IMR-90 (cell line): ENCODE results near the gene HSPA12A. TPM values are rescaled to one million over a fixed set of nuclear protein-coding genes. Genes with fewer than 3 reads are reported as not detected.

ENCODE experiments used
- ATAC-seq: fragments of 200-7000 bp; cut with Tn5 transposase; 2 replicates; pipeline ENCODE4 v1.9.1; 2020; ENCODE audit warnings: low read depth, mild to moderate bottlenecking, moderate library complexity
- BruUV-seq: library from RNA; stranded (reverse); fragments of 400-500 nt; replicated peaks from 2 replicates; lab custom pipeline; 2021; lab: Mats Ljungman, UMichigan
- CTCF ChIA-PET: fragments of 300-600 bp; formaldehyde crosslinking; extraction: SDS; loops from one replicate; lab custom pipeline; 2021; ENCODE audit warnings: antibody characterized with exemption; lab: Yijun Ruan, JAX
- POLR2A ChIA-PET: fragments of 300-600 bp; sonication (Branson Sonifier 250); formaldehyde crosslinking; loops from one replicate; lab custom pipeline; 2022; ENCODE audit warnings: antibody characterized with exemption; ENCODE audit not compliant: unreplicated experiment; lab: Charles Lee
- DNase-seq: peaks from one replicate; pipeline ENCODE4 v3.0.0; 2013
- H2AFZ ChIP-seq: replicated peaks from 2 replicates; pipeline ENCODE3; 2013; ENCODE audit warnings: low read length, mild to moderate bottlenecking; ENCODE audit not compliant: poor library complexity
- H2AK5ac ChIP-seq: 2 replicates; pipeline ENCODE4 v1.6.1; 2013; ENCODE audit warnings: low read depth, low read length, inconsistent platforms
- H2AK9ac ChIP-seq: replicated peaks from 2 replicates; pipeline ENCODE3; 2013; ENCODE audit warnings: mild to moderate bottlenecking, low read depth, low read length, moderate library complexity; ENCODE audit not compliant: poor library complexity
- H2BK120ac ChIP-seq: 2 replicates; pipeline ENCODE4 v1.6.1; 2013; ENCODE audit warnings: low read depth, low read length, inconsistent platforms
- H2BK15ac ChIP-seq: 3 replicates; pipeline ENCODE4 v1.6.1; 2013; ENCODE audit warnings: low read depth, low read length, inconsistent platforms
- H2BK20ac ChIP-seq: 2 replicates; pipeline ENCODE4 v1.6.1; 2013; ENCODE audit warnings: low read depth, mild to moderate bottlenecking, inconsistent platforms, low read length, moderate library complexity
- H2BK5ac ChIP-seq: 2 replicates; pipeline ENCODE4 v1.6.1; 2013; ENCODE audit warnings: mild to moderate bottlenecking, low read depth, low read length, inconsistent platforms; ENCODE audit not compliant: poor library complexity, severe bottlenecking
- H3K14ac ChIP-seq: replicated peaks from 2 replicates; pipeline ENCODE4 v1.6.1; 2013; ENCODE audit warnings: low read depth, low read length, inconsistent platforms
- H3K18ac ChIP-seq: 2 replicates; pipeline ENCODE4 v1.6.1; 2013; ENCODE audit warnings: low read depth, low read length, control low read depth
- H3K23ac ChIP-seq: 2 replicates; pipeline ENCODE4 v1.6.1; 2013; ENCODE audit warnings: low read depth, low read length, inconsistent platforms
- H3K27ac ChIP-seq: 2 replicates; pipeline ENCODE4 v1.5.1; 2013; ENCODE audit warnings: mild to moderate bottlenecking, control low read depth, low read length; ENCODE audit not compliant: insufficient read depth
- H3K27me3 ChIP-seq: 2 replicates; pipeline ENCODE4 v1.6.1; 2013; ENCODE audit warnings: low read length; ENCODE audit not compliant: control insufficient read depth, insufficient read depth
- H3K36me3 ChIP-seq: 2 replicates; pipeline ENCODE4 v1.6.1; 2013; ENCODE audit warnings: low read length, mixed read lengths; ENCODE audit not compliant: control insufficient read depth, insufficient read depth
- H3K4ac ChIP-seq: 2 replicates; pipeline ENCODE4 v1.6.1; 2013; ENCODE audit warnings: low read depth, low read length, inconsistent platforms
- H3K4me1 ChIP-seq: 2 replicates; pipeline ENCODE4 v1.6.1; 2013; ENCODE audit warnings: low read length, mixed read lengths; ENCODE audit not compliant: control insufficient read depth, insufficient read depth
- H3K4me2 ChIP-seq: 2 replicates; pipeline ENCODE4 v1.6.1; 2013; ENCODE audit warnings: low read depth, mild to moderate bottlenecking, control low read depth, low read length, moderate library complexity
- H3K4me3 ChIP-seq: 2 replicates; pipeline ENCODE4 v1.5.1; 2013; ENCODE audit warnings: low read depth, mild to moderate bottlenecking, control low read depth, low read length, moderate library complexity; ENCODE audit not compliant: insufficient read depth
- H3K56ac ChIP-seq: 2 replicates; pipeline ENCODE4 v1.6.1; 2013; ENCODE audit warnings: low read length, inconsistent platforms; ENCODE audit not compliant: insufficient read depth; ENCODE audit errors: extremely low read depth
- H3K79me1 ChIP-seq, 2 experiments: 2 replicates each; pipeline ENCODE4 v1.6.1; 2013; ENCODE audit warnings: low read length in 2 of 2, inconsistent platforms in 1 of 2, low read depth in 1 of 2
- H3K9ac ChIP-seq: 2 replicates; pipeline ENCODE4 v1.6.1; 2013; ENCODE audit warnings: low read depth, low read length, control low read depth
- H3K9me1 ChIP-seq: 2 replicates; pipeline ENCODE4 v1.6.1; 2013; ENCODE audit warnings: low read length, inconsistent platforms; ENCODE audit not compliant: insufficient read depth
- H3K9me3 ChIP-seq: 2 replicates; pipeline ENCODE4 v1.6.1; 2013; ENCODE audit warnings: low read length; ENCODE audit not compliant: control insufficient read depth, insufficient read depth
- H4K20me1 ChIP-seq: 2 replicates; pipeline ENCODE4 v1.6.1; 2013; ENCODE audit warnings: low read length, inconsistent platforms; ENCODE audit not compliant: insufficient read depth
- H4K5ac ChIP-seq: 2 replicates; pipeline ENCODE4 v1.6.1; 2013; ENCODE audit warnings: mild to moderate bottlenecking, low read depth, low read length, control low read depth
- H4K8ac ChIP-seq, 2 experiments: 2 replicates each; pipeline ENCODE4 v1.6.1; 2013; ENCODE audit warnings: low read depth in 2 of 2, low read length in 2 of 2, control low read depth in 1 of 2, inconsistent platforms in 1 of 2
- H4K91ac ChIP-seq: 2 replicates; pipeline ENCODE4 v1.6.1; 2013; ENCODE audit warnings: low read depth, low read length, inconsistent platforms; ENCODE audit not compliant: insufficient read depth
- BHLHE40 ChIP-seq: fragments of 150-350 bp; IDR thresholded peaks from 2 replicates; pipeline ENCODE4 v1.6.1; 2016; ENCODE audit warnings: mild to moderate bottlenecking, low read depth, low read length
- CEBPB ChIP-seq: IDR thresholded peaks from 2 replicates; pipeline ENCODE4 v1.6.1; 2012; ENCODE audit warnings: low read depth, low read length, improper control_type of control experiment
- CHD1 ChIP-seq: IDR thresholded peaks from 2 replicates; pipeline ENCODE4 v1.6.1; 2012; ENCODE audit warnings: low read depth, low read length, improper control_type of control experiment
- ELK1 ChIP-seq: fragments of 150-350 bp; IDR thresholded peaks from 2 replicates; pipeline ENCODE4 v1.6.1; 2016; ENCODE audit warnings: low read depth, mild to moderate bottlenecking, low read length, moderate library complexity, borderline replicate concordance
- FOS ChIP-seq: fragments of 150-350 bp; IDR thresholded peaks from 2 replicates; pipeline ENCODE4 v1.6.1; 2016; ENCODE audit warnings: low read depth, low read length
- MXI1 ChIP-seq: IDR thresholded peaks from 2 replicates; pipeline ENCODE4 v1.6.1; 2012; ENCODE audit warnings: low read depth, mild to moderate bottlenecking, low read length, moderate library complexity, borderline replicate concordance
- WGBS, 2 experiments: methylation state at CpG; one replicate each; pipeline versions ENCODE4 v1.1.5 to v1.1.7; 2013; ENCODE audit warnings: missing lambda C conversion rate in 2 of 2; ENCODE audit not compliant: insufficient read length in 1 of 2; ENCODE audit errors: extremely low coverage in 2 of 2; 5-methylcytosine and 5-hydroxymethylcytosine counted together
- dilution Hi-C: fragments of 300-500 bp; cut with HindIII; formaldehyde crosslinking; loops from one replicate; pipeline ENCODE4 v1.14.3; 2018; ENCODE audit warnings: low sequenced_read_pairs; ENCODE audit not compliant: unreplicated experiment
- in situ Hi-C: fragments of 300-500 bp; cut with MboI; formaldehyde crosslinking; loops from 3 replicates; pipeline ENCODE4 v1.14.3; 2019; ENCODE audit warnings: low sequenced_read_pairs, inconsistent platforms, mixed read lengths
- intact Hi-C: fragments of 100-400 bp; cut with micrococcal nuclease; formaldehyde crosslinking; loops from 2 replicates; pipeline ENCODE4 v1.10.0; 2022
- polyA plus RNA-seq, 3 experiments: library from polyadenylated mRNA; depleted of rRNA; stranded (reverse); fragments of >200 nt; gene quantifications; 2 replicates each; pipeline ENCODE4 v1.2.3, GENCODE V29; 2012; ENCODE audit warnings: low replicate concordance in 1 of 3
- total RNA-seq: library from RNA; depleted of rRNA; stranded (reverse); fragments of >200 nt; gene quantifications from 2 replicates; pipeline ENCODE4 v1.2.3, GENCODE V29; 2012
- TF ChIP-seq, protein P1 (sequence below): conservative IDR thresholded peaks from 2 replicates; pipeline ENCODE4 v1.5.1; 2012; ENCODE audit warnings: mild to moderate bottlenecking, low read depth, low read length, improper control_type of control experiment

Gene HSPA12A
- total and polyA plus RNA-seq, 2 of the 4 experiments (the other 2 are of a cell fraction) = 16.1 to 16.7 TPM

DNA sequence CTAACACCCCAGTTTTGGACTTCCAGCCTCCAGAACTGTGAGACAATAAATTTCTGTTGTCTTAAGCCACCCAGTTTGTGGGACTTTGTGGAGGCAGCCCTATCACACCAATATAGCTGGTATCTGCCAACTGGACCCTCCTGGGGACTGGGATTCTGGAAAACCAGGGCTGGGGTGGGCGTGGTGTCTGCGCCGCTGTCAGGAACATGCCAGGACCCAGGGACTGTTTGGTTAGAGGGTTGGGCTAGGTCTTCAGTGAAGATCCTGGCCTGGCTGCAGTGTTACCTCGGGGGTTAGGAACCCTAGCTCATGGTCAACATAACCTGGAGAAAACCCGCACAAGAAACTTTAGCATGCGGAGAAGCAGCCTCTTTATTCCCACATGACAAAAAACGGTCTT, 79.0 kb downstream of the HSPA12A start:
- Histone ChIP-seq H4K5ac (no peak overlapping the region), H2BK15ac (no peak overlapping the region), H2AK9ac (no peak overlapping the region), H3K9me1 (no peaks in the 10 kb centered on the region), H3K18ac (no peak overlapping the region), H4K20me1 (no peaks in the 10 kb centered on the region), H3K14ac (no peak overlapping the region), H3K27ac (no peak overlapping the region), H3K4me1 (peaks cover 2% of the 10 kb centered on the region; the same call in 1 of the 2 replicates), H3K4ac (no peak overlapping the region), H3K27me3 (no peaks in the 10 kb centered on the region), H3K56ac (no peak overlapping the region), H3K36me3 (no peaks in the 10 kb centered on the region), H3K79me1 (no peaks in the 10 kb centered on the region), H2BK5ac (no peak overlapping the region), H3K9me3 (peaks cover 2% of the 10 kb centered on the region; the same call in 1 of the 2 replicates), H2BK120ac (no peak overlapping the region), H2AK5ac (no peak overlapping the region), H3K9ac (no peak overlapping the region), H3K4me3 (no peak overlapping the region), H2BK20ac (no peak overlapping the region), H3K4me2 (no peak overlapping the region), H2AFZ (no peak overlapping the region), H4K8ac (no peak overlapping the region), H4K91ac (no peak overlapping the region), H3K23ac (no peak overlapping the region)
- DNase-seq = no peak
- ChIA-PET POLR2A (no interaction called here), CTCF (no interaction called here)
- in situ Hi-C loops (no loop called here), dilution Hi-C loops (no loop called here), intact Hi-C loops (no loop called here)
- WGBS, 2 experiments = 65% methylated on average over 2 of the region's 7 CpGs; no CpG with 5 or more reads in 1 of the 2 experiments
- ATAC-seq = no peak
- TF ChIP-seq BHLHE40 (no peak), CEBPB (no peak), ELK1 (no peak), MXI1 (no peak), FOS (no peak), CHD1 (no peak)
- TF ChIP-seq, protein P1, sequence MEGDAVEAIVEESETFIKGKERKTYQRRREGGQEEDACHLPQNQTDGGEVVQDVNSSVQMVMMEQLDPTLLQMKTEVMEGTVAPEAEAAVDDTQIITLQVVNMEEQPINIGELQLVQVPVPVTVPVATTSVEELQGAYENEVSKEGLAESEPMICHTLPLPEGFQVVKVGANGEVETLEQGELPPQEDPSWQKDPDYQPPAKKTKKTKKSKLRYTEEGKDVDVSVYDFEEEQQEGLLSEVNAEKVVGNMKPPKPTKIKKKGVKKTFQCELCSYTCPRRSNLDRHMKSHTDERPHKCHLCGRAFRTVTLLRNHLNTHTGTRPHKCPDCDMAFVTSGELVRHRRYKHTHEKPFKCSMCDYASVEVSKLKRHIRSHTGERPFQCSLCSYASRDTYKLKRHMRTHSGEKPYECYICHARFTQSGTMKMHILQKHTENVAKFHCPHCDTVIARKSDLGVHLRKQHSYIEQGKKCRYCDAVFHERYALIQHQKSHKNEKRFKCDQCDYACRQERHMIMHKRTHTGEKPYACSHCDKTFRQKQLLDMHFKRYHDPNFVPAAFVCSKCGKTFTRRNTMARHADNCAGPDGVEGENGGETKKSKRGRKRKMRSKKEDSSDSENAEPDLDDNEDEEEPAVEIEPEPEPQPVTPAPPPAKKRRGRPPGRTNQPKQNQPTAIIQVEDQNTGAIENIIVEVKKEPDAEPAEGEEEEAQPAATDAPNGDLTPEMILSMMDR = no peak
- BruUV-seq = no TSS peak
